T-cell (primary cell): ENCODE data around the gene PLEKHG5. TPM values are rescaled to one million over a fixed set of nuclear protein-coding genes. Genes with fewer than 3 reads are reported as not detected.

Experiments
- ATAC-seq, 4 experiments: fragments of 200-7000 bp in 3 of 4; fragments of 150-1000 bp in 1 of 4; cut with Tn5 transposase; replicated peaks in 1 of 4; 1 replicate in 3 of 4; 2 replicates in 1 of 4; pipeline ENCODE4 v1.10.0; 2021; ENCODE audit warnings: moderate library complexity in 3 of 4, mild to moderate bottlenecking in 2 of 4, moderate number of reproducible peaks in 1 of 4
- CTCF ChIA-PET, 2 donors: fragments of 300-600 bp; sonication (Branson Sonifier 250); formaldehyde crosslinking; loops; one replicate each; lab custom pipeline; 2022; ENCODE audit warnings: antibody characterized with exemption in 2 of 2; lab: Charles Lee
- POLR2A ChIA-PET, 2 donors: fragments of 300-600 bp; sonication (Branson Sonifier 250); formaldehyde crosslinking; loops; one replicate each; lab custom pipeline; 2022; ENCODE audit warnings: antibody characterized with exemption in 2 of 2; lab: Charles Lee
- DNase-seq, 35 experiments: peaks; one replicate each; pipeline versions ENCODE4 v3.0.0 to v3.0.0-alpha.2; 2013 to 2023
- H3K27ac ChIP-seq: one replicate; pipeline ENCODE4 v1.5.1; 2013; ENCODE audit warnings: low read length
- H3K27me3 ChIP-seq, 2 experiments: replicated peaks in 1 of 2; 1 replicate in 1 of 2; 2 replicates in 1 of 2; pipeline versions ENCODE4 v1.6.1 to v1.7.0; 2013; ENCODE audit warnings: low read length in 1 of 2, mixed read lengths in 1 of 2; ENCODE audit not compliant: control insufficient read depth in 2 of 2, insufficient read depth in 2 of 2; ENCODE audit errors: extremely low read depth in 1 of 2
- H3K36me3 ChIP-seq, 2 donors: 1 replicate in 1 of 2; 2 replicates in 1 of 2; pipeline versions ENCODE4 v1.6.1 to v1.7.0; 2013; ENCODE audit warnings: low read length in 1 of 2; ENCODE audit not compliant: control insufficient read depth in 2 of 2, insufficient read depth in 1 of 2; ENCODE audit errors: extremely low read depth in 1 of 2
- H3K4me1 ChIP-seq, 2 experiments: 1 replicate in 1 of 2; 2 replicates in 1 of 2; pipeline versions ENCODE4 v1.6.1 to v1.7.0; 2013; ENCODE audit warnings: low read length in 2 of 2, mixed read lengths in 1 of 2; ENCODE audit not compliant: insufficient read depth in 2 of 2, control insufficient read depth in 1 of 2; ENCODE audit errors: extremely low read depth in 1 of 2
- H3K4me3 ChIP-seq, 2 donors: 1 replicate in 1 of 2; 2 replicates in 1 of 2; pipeline versions ENCODE4 v1.5.1 to v1.7.0; 2013; ENCODE audit warnings: mild to moderate bottlenecking in 2 of 2, low read length in 1 of 2, moderate library complexity in 1 of 2; ENCODE audit not compliant: control insufficient read depth in 1 of 2; ENCODE audit errors: extremely low read depth in 1 of 2
- H3K9me3 ChIP-seq: 2 replicates; pipeline ENCODE4 v1.7.0; 2013
- H3K27ac Mint-ChIP-seq, 2 donors: one replicate each; pipeline ENCODE4 v1.8.0; 2020 to 2021; ENCODE audit warnings: mild to moderate bottlenecking in 2 of 2, mixed read lengths in 2 of 2
- H3K27me3 Mint-ChIP-seq, 2 donors: one replicate each; pipeline ENCODE4 v1.8.0; 2021 to 2022; ENCODE audit warnings: mixed read lengths in 2 of 2
- H3K36me3 Mint-ChIP-seq: one replicate; pipeline ENCODE4 v1.8.0; 2021; ENCODE audit warnings: mixed read lengths
- H3K4me1 Mint-ChIP-seq, 3 donors: one replicate each; pipeline ENCODE4 v1.8.0; 2020 to 2022; ENCODE audit warnings: mixed read lengths in 3 of 3, mild to moderate bottlenecking in 1 of 3
- H3K4me3 Mint-ChIP-seq, 3 donors: one replicate each; pipeline ENCODE4 v1.8.0; 2020 to 2022; ENCODE audit warnings: mild to moderate bottlenecking in 3 of 3, mixed read lengths in 3 of 3, moderate library complexity in 3 of 3
- H3K9me3 Mint-ChIP-seq, 3 donors: one replicate each; pipeline ENCODE4 v1.8.0; 2020 to 2022; ENCODE audit warnings: mixed read lengths in 3 of 3
- WGBS: methylation state at CpG from one replicate; pipeline ENCODE4 v1.1.5; 2013; ENCODE audit warnings: missing lambda C conversion rate; ENCODE audit not compliant: insufficient coverage; 5-methylcytosine and 5-hydroxymethylcytosine counted together
- total RNA-seq, 35 experiments: library from RNA in 6 of 35; stranded (reverse) in 6 of 35; fragments of 120-200 nt in 1 of 35; gene quantifications; one replicate each; pipeline versions ENCODE4 v1.2.1 to v1.2.4 and lab custom pipeline; 2013 to 2026

The PLEKHG5 gene
- total RNA-seq, 5 donors from 2014 or later (not counting 1 experiment from before 2014, with no cell fraction given): 7.1 to 18.2 (median 8.4) TPM

- H3K27ac ChIP-seq: no peak overlapping the region
- no peak overlapping the region for H3K4me3 ChIP-seq
- POLR2A ChIA-PET: no interaction called here
- no peaks in the 10 kb centered on the region for H3K36me3 Mint-ChIP-seq
- peak; percentile 69 to 80 (median 76) for ATAC-seq
- peak; percentile 62 to 90 (median 82) for DNase-seq
- peaks cover 15 to 20% (median 17%) of the 10 kb centered on the region in 3 donors for H3K4me1 Mint-ChIP-seq
- H3K36me3 ChIP-seq: no peaks in the 10 kb centered on the region
- H3K27ac Mint-ChIP-seq: peak overlapping the region in 1 of 2 donors; percentile 5
- H3K9me3 Mint-ChIP-seq: no peaks in the 10 kb centered on the region
- peaks cover 13 to 22% of the 10 kb centered on the region in 2 donors for H3K27me3 Mint-ChIP-seq
- CTCF ChIA-PET: interaction anchor here (0.7 to 2.8 kb wide), 4 partner anchors 13 to 159 kb away, joined by 3 to 16 read pairs (median 6); no protein-coding TSS in a partner anchor
- 0% methylated on average over 11 of the region's 15 CpGs for WGBS
- H3K4me3 Mint-ChIP-seq: peak overlapping the region in 1 of 3 donors; percentile 77
- H3K9me3 ChIP-seq: no peaks in the 10 kb centered on the region
- H3K4me1 ChIP-seq: peaks cover 0 to 41% of the 10 kb centered on the region in 2 experiments
- H3K27me3 ChIP-seq: peaks cover 2 to 68% of the 10 kb centered on the region in 2 experiments
Observed at GRCh38 chr1:6486433-6487011, 4.9 kb downstream of the PLEKHG5 start.

GRCh38 chr1:6485168-6486101 is 6.0 kb downstream of the PLEKHG5 start:
- ChIA-PET CTCF (interaction anchor here (0.6 to 2.8 kb wide), 6 partner anchors 12 to 169 kb away, joined by 3 to 16 read pairs (median 4); no protein-coding TSS in a partner anchor), POLR2A (no interaction called here)
- Mint-ChIP-seq H3K4me3 (peak overlapping the region in 1 of 3 donors; percentile 77), H3K36me3 (no peaks in the 10 kb centered on the region), H3K4me1 (peaks cover 9 to 14% (median 10%) of the 10 kb centered on the region in 3 donors), H3K27me3 (peaks cover 13 to 22% of the 10 kb centered on the region in 2 donors), H3K27ac (no peak overlapping the region), H3K9me3 (no peaks in the 10 kb centered on the region)
- no peak for ATAC-seq
- Histone ChIP-seq H3K4me1 (peaks cover 0 to 30% of the 10 kb centered on the region in 2 experiments), H3K27ac (no peak overlapping the region), H3K9me3 (no peaks in the 10 kb centered on the region), H3K36me3 (no peaks in the 10 kb centered on the region), H3K27me3 (peaks cover 2 to 68% of the 10 kb centered on the region in 2 experiments), H3K4me3 (no peak overlapping the region)
- no peak for DNase-seq
- WGBS: 3% methylated on average over 51 of the region's 80 CpGs

- ChIA-PET POLR2A (no interaction called here), CTCF (interaction anchor here in 1 of 2 donors (2.8 kb wide), 1 partner anchor 161 kb away, joined by 8 read pairs; no protein-coding TSS in a partner anchor)
- WGBS: 32% methylated on average over 12 of the region's 13 CpGs
- DNase-seq (no peak), ATAC-seq (no peak)
- peak overlapping the region in 1 of 3 donors; percentile 41 for H3K4me3 Mint-ChIP-seq
- no peaks in the 10 kb centered on the region for H3K36me3 ChIP-seq
- no peak overlapping the region for H3K27ac Mint-ChIP-seq
- no peak overlapping the region for H3K4me3 ChIP-seq
- peaks cover 13 to 22% of the 10 kb centered on the region in 2 donors for H3K27me3 Mint-ChIP-seq
- H3K27ac ChIP-seq: no peak overlapping the region
- no peaks in the 10 kb centered on the region for H3K9me3 Mint-ChIP-seq
- H3K36me3 Mint-ChIP-seq: no peaks in the 10 kb centered on the region
- peaks cover 0 to 23% of the 10 kb centered on the region in 2 experiments for H3K4me1 ChIP-seq
- no peaks in the 10 kb centered on the region for H3K9me3 ChIP-seq
- peaks cover 9 to 14% (median 10%) of the 10 kb centered on the region in 3 donors for H3K4me1 Mint-ChIP-seq
- H3K27me3 ChIP-seq: peaks cover 2 to 63% of the 10 kb centered on the region in 2 experiments
Observed at GRCh38 chr1:6484826-6485167, 6.7 kb downstream of the PLEKHG5 start.

- no peaks in the 10 kb centered on the region for H3K36me3 ChIP-seq
- H3K9me3 Mint-ChIP-seq: no peaks in the 10 kb centered on the region
- H3K4me1 ChIP-seq: peaks cover 0 to 19% of the 10 kb centered on the region in 2 experiments
- no peak for ATAC-seq
- POLR2A ChIA-PET: no interaction called here
- CTCF ChIA-PET: no interaction called here
- no peaks in the 10 kb centered on the region for H3K9me3 ChIP-seq
- 93% methylated on average over 3 of the region's 7 CpGs for WGBS
- H3K4me3 ChIP-seq: no peak overlapping the region
- H3K4me1 Mint-ChIP-seq: peaks cover 9 to 14% (median 10%) of the 10 kb centered on the region in 3 donors
- H3K36me3 Mint-ChIP-seq: no peaks in the 10 kb centered on the region
- H3K4me3 Mint-ChIP-seq: no peak overlapping the region
- H3K27ac ChIP-seq: no peak overlapping the region
- H3K27me3 Mint-ChIP-seq: peaks cover 13 to 22% of the 10 kb centered on the region in 2 donors
- DNase-seq: no peak
- peaks cover 4 to 53% of the 10 kb centered on the region in 2 experiments for H3K27me3 ChIP-seq
- no peak overlapping the region for H3K27ac Mint-ChIP-seq
Observed at GRCh38 chr1:6483761-6484117, 7.7 kb downstream of the PLEKHG5 start.

- H3K27me3 ChIP-seq: peaks cover 4 to 52% of the 10 kb centered on the region in 2 experiments
- peaks cover 9 to 14% (median 10%) of the 10 kb centered on the region in 3 donors for H3K4me1 Mint-ChIP-seq
- H3K9me3 ChIP-seq: no peaks in the 10 kb centered on the region
- no peaks in the 10 kb centered on the region for H3K9me3 Mint-ChIP-seq
- peaks cover 13 to 22% of the 10 kb centered on the region in 2 donors for H3K27me3 Mint-ChIP-seq
- WGBS: 78% methylated on average over 7 of the region's 14 CpGs
- no peaks in the 10 kb centered on the region for H3K36me3 Mint-ChIP-seq
- H3K4me3 Mint-ChIP-seq: no peak overlapping the region
- ChIA-PET CTCF (no interaction called here), POLR2A (no interaction called here)
- H3K4me1 ChIP-seq: peaks cover 0 to 19% of the 10 kb centered on the region in 2 experiments
- H3K36me3 ChIP-seq: no peaks in the 10 kb centered on the region
- DNase-seq (no peak), ATAC-seq (no peak)
- H3K27ac ChIP-seq: no peak overlapping the region
- H3K27ac Mint-ChIP-seq: no peak overlapping the region
- no peak overlapping the region for H3K4me3 ChIP-seq
Observed at GRCh38 chr1:6483017-6483760, 8.3 kb downstream of the PLEKHG5 start.

- Histone ChIP-seq H3K27me3 (peaks cover 4 to 42% of the 10 kb centered on the region in 2 experiments), H3K36me3 (no peaks in the 10 kb centered on the region), H3K27ac (no peak overlapping the region), H3K4me1 (peaks cover 0 to 18% of the 10 kb centered on the region in 2 experiments), H3K4me3 (no peak overlapping the region), H3K9me3 (no peaks in the 10 kb centered on the region)
- WGBS: 80% methylated on average over 4 of the region's 5 CpGs
- no peaks in the 10 kb centered on the region for H3K9me3 Mint-ChIP-seq
- POLR2A ChIA-PET: no interaction called here
- no peak for DNase-seq
- H3K27ac Mint-ChIP-seq: no peak overlapping the region
- no peak for ATAC-seq
- no peaks in the 10 kb centered on the region for H3K36me3 Mint-ChIP-seq
- no peak overlapping the region for H3K4me3 Mint-ChIP-seq
- H3K4me1 Mint-ChIP-seq: peaks cover 9 to 13% (median 10%) of the 10 kb centered on the region in 3 donors
- peaks cover 10 to 17% of the 10 kb centered on the region in 2 donors for H3K27me3 Mint-ChIP-seq
- CTCF ChIA-PET: interaction anchor here (0.7 kb wide), 3 partner anchors 10 to 185 kb away, joined by 3 read pairs; no protein-coding TSS in a partner anchor
Observed at GRCh38 chr1:6481820-6482219, 9.6 kb downstream of the PLEKHG5 start.
